ENCODE data around the gene MYG1. TPM values are rescaled to one million over a fixed set of nuclear protein-coding genes. Genes with fewer than 3 reads are reported as not detected.
A peak's percentile ranks its signal among the peaks of the same experiment; 100 is the strongest.

MYG1 gene
- total and polyA plus RNA-seq, 2 of the 4 experiments (the other 2 are of a cell fraction) = 49.8 to 63.7 TPM

DNA sequence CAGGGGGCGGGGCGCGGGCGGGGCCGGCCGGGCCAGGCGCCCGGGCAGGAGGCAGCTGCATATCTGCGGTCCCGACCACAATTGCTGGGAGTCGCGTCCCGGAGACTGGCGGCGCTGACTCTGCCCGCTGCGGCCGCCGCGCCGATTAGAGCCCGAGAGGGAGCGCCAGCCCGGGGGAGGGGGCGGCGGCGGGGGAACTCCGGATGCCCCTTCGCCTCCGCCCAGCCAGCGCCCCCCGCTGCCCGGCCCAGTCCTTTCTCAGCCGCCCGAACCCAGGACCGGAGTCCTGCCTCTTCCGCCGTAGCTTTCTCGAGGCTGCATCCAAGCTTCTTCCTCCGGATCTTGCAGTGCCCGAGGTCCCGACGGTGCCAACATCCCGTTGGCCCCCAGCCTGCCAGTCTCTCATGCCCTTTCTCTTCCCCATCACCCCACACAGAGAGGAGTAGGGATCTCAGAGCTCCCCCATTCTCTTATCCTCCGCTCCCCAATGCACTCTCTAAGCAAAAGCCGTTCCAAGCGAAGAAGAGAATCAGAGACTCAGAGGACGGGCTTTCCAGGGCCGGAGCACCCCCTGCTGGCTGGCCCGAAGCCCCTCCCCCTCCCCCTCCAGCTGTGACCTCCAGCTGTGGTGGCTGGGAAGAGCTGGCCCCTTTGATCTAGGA is 45.5 kb downstream of the MYG1 start (continued):
- TF ChIP-seq RCOR1 (IDR thresholded peaks at IDR 0.05; ENCODE audit: insufficient replicate concordance, low read length) (no peak), CEBPB (IDR thresholded peaks at IDR 0.05; ENCODE audit: low read depth, low read length) (no peak)

DNA sequence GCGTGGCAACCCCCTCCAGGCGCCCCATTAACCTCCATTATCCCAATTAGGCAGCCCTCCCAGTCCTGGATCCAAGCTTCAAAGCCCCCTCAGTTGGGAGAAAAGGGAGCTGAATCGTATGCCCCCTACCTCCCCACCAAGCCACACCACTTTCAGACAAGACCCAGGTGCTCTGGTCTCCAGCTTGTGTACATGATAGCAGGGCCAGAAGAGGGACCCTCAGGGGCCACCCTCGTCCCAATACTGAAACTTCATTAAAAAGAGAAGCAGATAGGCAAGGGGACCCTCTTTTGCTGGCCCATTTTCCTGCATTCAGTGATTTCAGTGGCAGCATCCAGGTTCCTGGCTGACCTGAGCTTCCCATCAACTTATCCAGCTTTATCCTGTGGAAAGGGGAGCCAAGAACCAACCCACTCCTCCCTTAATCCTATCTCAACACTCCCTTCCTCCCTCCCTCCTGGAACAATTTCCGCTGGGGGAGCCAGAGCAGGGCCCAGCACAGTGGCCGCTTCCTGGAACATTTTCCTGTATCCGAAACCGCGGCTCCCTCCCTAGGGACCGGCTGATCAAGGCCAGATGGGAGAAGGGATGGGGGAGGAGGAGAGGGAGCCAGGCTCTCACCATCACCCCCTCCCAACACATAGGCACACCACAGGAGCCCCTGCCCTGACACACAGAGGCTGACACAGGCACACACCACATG is 46.1 kb downstream of the MYG1 start:
- H3K14ac ChIP-seq (replicated peaks; ENCODE audit: low read depth, low read length) = no peak overlapping the region
- no peak overlapping the region; the same call in 2 of the 3 replicates for H2BK15ac ChIP-seq (ENCODE audit: low read depth, low read length)
- dilution Hi-C loops (cut with HindIII; ENCODE audit: low sequenced_read_pairs, unreplicated experiment) (no loop called here), intact Hi-C loops (cut with micrococcal nuclease) (loop anchor here (1.0 kb wide), 2 partner anchors 21 to 132 kb away; no protein-coding TSS in a partner anchor), in situ Hi-C loops (cut with MboI; ENCODE audit: low sequenced_read_pairs) (no loop called here)
- no peak overlapping the region for H3K4me3 ChIP-seq (ENCODE audit: insufficient read depth, low read depth, low read length)
- peaks cover 9% of the 10 kb centered on the region; the same call in 1 of the 2 replicates for H3K9me1 ChIP-seq (ENCODE audit: insufficient read depth, low read length)
- DNase-seq (no peak), ATAC-seq (ENCODE audit: low read depth) (no peak)
- H3K9ac ChIP-seq (ENCODE audit: low read depth, low read length) = no peak overlapping the region
- no peaks in the 10 kb centered on the region for H3K79me1 ChIP-seq (ENCODE audit: low read depth in 1 of 2, low read length in 2 of 2)
- no peaks in the 10 kb centered on the region for H4K20me1 ChIP-seq (ENCODE audit: insufficient read depth, low read length)
- H3K27ac ChIP-seq (ENCODE audit: insufficient read depth, low read length) = no peak overlapping the region
- ChIA-PET CTCF (interaction anchor here (0.6 to 2.1 kb wide), 12 partner anchors 10 to 186 kb away, joined by 3 to 14 read pairs (median 4); partner anchors contain the start of genes AAAS, SP1 and SP7), POLR2A (ENCODE audit: unreplicated experiment) (interaction anchor here (0.6 kb wide), 1 partner anchor 273 kb away, joined by 3 read pairs; no protein-coding TSS in a partner anchor)
- H2AFZ ChIP-seq (replicated peaks; ENCODE audit: low read length, poor library complexity) = peak overlapping the region; percentile 88
- peak overlapping the region; percentile 32; the same call in 1 of the 2 replicates for H2BK120ac ChIP-seq (ENCODE audit: low read depth, low read length)
- H3K9me3 ChIP-seq (ENCODE audit: control insufficient read depth, insufficient read depth, low read length) = no peaks in the 10 kb centered on the region
- peak overlapping the region; percentile 60 for H3K4ac ChIP-seq (ENCODE audit: low read depth, low read length)
- no peak overlapping the region for H4K91ac ChIP-seq (ENCODE audit: insufficient read depth, low read depth, low read length)
- TF ChIP-seq CEBPB (IDR thresholded peaks at IDR 0.05; ENCODE audit: low read depth, low read length) (no peak), RCOR1 (IDR thresholded peaks at IDR 0.05; ENCODE audit: insufficient replicate concordance, low read length) (no peak), RFX5 (IDR thresholded peaks at IDR 0.05; ENCODE audit: low read depth, low read length) (no peak), POLR2A (IDR thresholded peaks at IDR 0.05; ENCODE audit: low read depth, low read length) (no peak), NFE2L2 (IDR thresholded peaks at IDR 0.05; ENCODE audit: low read depth, low read length) (no peak), MAFK (IDR thresholded peaks at IDR 0.05; ENCODE audit: low read depth, low read length) (no peak)
- H4K8ac ChIP-seq (ENCODE audit: low read depth in 2 of 2, low read length in 2 of 2) = peak overlapping the region in 1 of 2 experiments; percentile 70; a peak in 1 of 4 replicates
- peak overlapping the region; percentile 69 for H2AK5ac ChIP-seq (ENCODE audit: low read depth, low read length)
- H2BK20ac ChIP-seq (ENCODE audit: low read depth, low read length) = no peak overlapping the region
- no peaks in the 10 kb centered on the region for H3K36me3 ChIP-seq (ENCODE audit: control insufficient read depth, insufficient read depth, low read length)
- no TSS peak for BruUV-seq (replicated peaks)
- no peak overlapping the region for H3K56ac ChIP-seq (ENCODE audit: extremely low read depth, insufficient read depth, low read length)
- no peak overlapping the region for H3K18ac ChIP-seq (ENCODE audit: low read depth, low read length)
- peak overlapping the region; percentile 56; the same call in 1 of the 2 replicates for H3K23ac ChIP-seq (ENCODE audit: low read depth, low read length)
- H4K5ac ChIP-seq (ENCODE audit: low read depth, low read length) = no peak overlapping the region; the same call in 1 of the 2 replicates
- peaks cover 6% of the 10 kb centered on the region for H3K27me3 ChIP-seq (ENCODE audit: control insufficient read depth, insufficient read depth, low read length)
- no peak overlapping the region for H2BK5ac ChIP-seq (ENCODE audit: low read depth, low read length, poor library complexity, severe bottlenecking)
- WGBS, 2 experiments (ENCODE audit: extremely low coverage in 2 of 2, insufficient read length in 1 of 2) = no CpG with 5 or more reads among the region's 10 CpGs
- H2AK9ac ChIP-seq (replicated peaks; ENCODE audit: low read depth, low read length, poor library complexity) = peak overlapping the region; percentile 75
- no peak overlapping the region; the same call in 1 of the 2 replicates for H3K4me2 ChIP-seq (ENCODE audit: low read depth, low read length)
- H3K4me1 ChIP-seq (ENCODE audit: control insufficient read depth, insufficient read depth, low read length) = peaks cover 7% of the 10 kb centered on the region; the same call in 1 of the 2 replicates

All from IMR-90 (cell line).